Hepatocyte (in vitro differentiated cells): ENCODE data around the gene IGF2BP3. TPM values are rescaled to one million over a fixed set of nuclear protein-coding genes. Genes with fewer than 3 reads are reported as not detected.

Source experiments
- DNase-seq: peaks from one replicate; pipeline ENCODE4 v3.0.0-alpha.2; 2016; ENCODE audit warnings: low spot score
- H2AFZ ChIP-seq: fragments of 200-600 bp; sonication (generic); 2 replicates; pipeline ENCODE4 v1.6.0; 2016; ENCODE audit warnings: antibody characterized with exemption, mild to moderate bottlenecking
- H3K27ac ChIP-seq: fragments of 200-600 bp; sonication (generic); 2 replicates; pipeline ENCODE4 v1.5.1; 2016; ENCODE audit warnings: mild to moderate bottlenecking
- H3K27me3 ChIP-seq: fragments of 200-600 bp; sonication (generic); 2 replicates; pipeline ENCODE4 v1.6.1; 2016
- H3K36me3 ChIP-seq: fragments of 200-600 bp; sonication (generic); replicated peaks from 2 replicates; pipeline ENCODE4 v1.5.1; 2016; ENCODE audit warnings: low read depth; ENCODE audit not compliant: insufficient read depth
- H3K4me1 ChIP-seq: fragments of 200-600 bp; sonication (generic); 2 replicates; pipeline ENCODE4 v1.5.1; 2016; ENCODE audit warnings: mild to moderate bottlenecking, moderate library complexity; ENCODE audit not compliant: insufficient read depth
- H3K4me2 ChIP-seq: fragments of 200-600 bp; sonication (generic); 2 replicates; pipeline ENCODE4 v1.6.0; 2016
- H3K4me3 ChIP-seq: fragments of 200-600 bp; sonication (generic); 2 replicates; pipeline ENCODE4 v1.5.1; 2016; ENCODE audit warnings: mild to moderate bottlenecking
- H3K79me2 ChIP-seq: fragments of 200-600 bp; sonication (generic); 2 replicates; pipeline ENCODE4 v1.6.0; 2017; ENCODE audit warnings: mild to moderate bottlenecking
- H3K9me2 ChIP-seq: fragments of 200-600 bp; sonication (generic); replicated peaks from 2 replicates; pipeline ENCODE4 v1.6.0; 2017; ENCODE audit warnings: mild to moderate bottlenecking; ENCODE audit not compliant: insufficient read depth
- H3K9me3 ChIP-seq: fragments of 200-600 bp; sonication (generic); 2 replicates; pipeline ENCODE4 v1.5.1; 2016; ENCODE audit warnings: low read depth, mild to moderate bottlenecking
- H4K20me1 ChIP-seq: fragments of 200-600 bp; sonication (generic); 2 replicates; pipeline ENCODE4 v1.6.0; 2016; ENCODE audit warnings: mild to moderate bottlenecking; ENCODE audit not compliant: insufficient read depth, poor library complexity, severe bottlenecking
- CTCF ChIP-seq: fragments of 200-600 bp; sonication (generic); IDR thresholded peaks from 2 replicates; pipeline ENCODE4 v1.5.1; 2016; ENCODE audit warnings: antibody characterized with exemption, mild to moderate bottlenecking; ENCODE audit not compliant: poor library complexity
- EZH2 ChIP-seq: fragments of 200-600 bp; sonication (generic); IDR thresholded peaks from 2 replicates; pipeline ENCODE4 v1.6.1; 2016; ENCODE audit warnings: antibody characterized with exemption, mild to moderate bottlenecking, borderline replicate concordance
- EZH2phosphoT487 ChIP-seq: fragments of 200-600 bp; sonication (generic); IDR thresholded peaks from one replicate; pipeline ENCODE4 v1.6.1; 2018; ENCODE audit warnings: antibody characterized with exemption, mild to moderate bottlenecking, low read depth, moderate library complexity; ENCODE audit not compliant: unreplicated experiment, severe bottlenecking
- WGBS: methylation state at CpG from one replicate; pipeline ENCODE4 v1.1.6; 2016; ENCODE audit warnings: low lambda C conversion rate; ENCODE audit errors: missing lambda C conversion rate; 5-methylcytosine and 5-hydroxymethylcytosine counted together
- polyA plus RNA-seq: library from polyadenylated mRNA; unstranded; fragments of >200 nt; fragmentation: Nextera tagmentation; extraction: Ambion mirVana; gene quantifications from 2 replicates; pipeline ENCODE4 v1.2.1, GENCODE V29; 2016
- total RNA-seq: library from RNA; depleted of rRNA; stranded (reverse); fragments of >200 nt; gene quantifications from 2 replicates; pipeline ENCODE4 v1.2.3, GENCODE V29; 2014

The IGF2BP3 gene
- total and polyA plus RNA-seq, 2 experiments from 2014 or later = 28.9 to 73.1 TPM

DNA sequence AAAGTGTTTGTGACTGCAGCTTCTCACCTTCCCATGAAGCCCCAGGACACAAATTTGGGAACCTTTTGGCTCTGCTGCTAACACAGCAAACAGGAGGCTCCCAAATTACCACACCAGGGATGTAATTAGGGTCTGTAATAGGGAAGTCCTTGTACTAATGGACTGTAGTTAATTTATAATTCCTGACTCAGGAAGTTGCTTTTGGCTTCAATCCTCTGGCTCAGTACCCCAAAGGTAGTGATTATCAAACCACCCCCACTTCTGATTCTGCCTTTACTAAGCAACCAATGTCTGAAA lies 174.9 kb downstream of the IGF2BP3 start:
- Histone ChIP-seq H3K9me2 (no peaks in the 10 kb centered on the region), H4K20me1 (no peaks in the 10 kb centered on the region), H3K27ac (no peak overlapping the region), H3K4me1 (peaks cover 10% of the 10 kb centered on the region), H3K4me3 (no peak overlapping the region), H2AFZ (no peak overlapping the region), H3K27me3 (no peaks in the 10 kb centered on the region), H3K4me2 (no peak overlapping the region), H3K36me3 (no peaks in the 10 kb centered on the region), H3K79me2 (peaks cover 10% of the 10 kb centered on the region), H3K9me3 (no peaks in the 10 kb centered on the region)
- DNase-seq = no peak
- TF ChIP-seq CTCF (no peak), EZH2 (no peak), EZH2phosphoT487 (no peak)

- no peaks in the 10 kb centered on the region for H4K20me1 ChIP-seq
- no peaks in the 10 kb centered on the region for H3K36me3 ChIP-seq
- no peak overlapping the region for H3K27ac ChIP-seq
- no peak overlapping the region for H2AFZ ChIP-seq
- no peaks in the 10 kb centered on the region for H3K9me3 ChIP-seq
- 82% methylated on average over 6 of the region's 6 CpGs for WGBS
- no peak overlapping the region for H3K4me2 ChIP-seq
- no peaks in the 10 kb centered on the region for H3K9me2 ChIP-seq
- no peak for DNase-seq
- TF ChIP-seq EZH2 (no peak), EZH2phosphoT487 (no peak), CTCF (no peak)
- H3K79me2 ChIP-seq = peaks cover 4% of the 10 kb centered on the region
- H3K4me1 ChIP-seq = peaks cover 7% of the 10 kb centered on the region
- H3K4me3 ChIP-seq = no peak overlapping the region
- no peaks in the 10 kb centered on the region for H3K27me3 ChIP-seq
Observed at GRCh38 chr7:23294549-23295400, 175.5 kb downstream of the IGF2BP3 start.

- no peaks in the 10 kb centered on the region for H3K9me2 ChIP-seq
- no peaks in the 10 kb centered on the region for H4K20me1 ChIP-seq
- TF ChIP-seq EZH2 (no peak), EZH2phosphoT487 (no peak), CTCF (no peak)
- H3K4me2 ChIP-seq = no peak overlapping the region
- no peak overlapping the region for H2AFZ ChIP-seq
- no peak for DNase-seq
- H3K4me3 ChIP-seq = no peak overlapping the region
- no peaks in the 10 kb centered on the region for H3K9me3 ChIP-seq
- H3K27ac ChIP-seq = no peak overlapping the region
- 91% methylated on average over 12 of the region's 12 CpGs for WGBS
- no peaks in the 10 kb centered on the region for H3K27me3 ChIP-seq
- no peaks in the 10 kb centered on the region for H3K36me3 ChIP-seq
- no peaks in the 10 kb centered on the region for H3K79me2 ChIP-seq
- peaks cover 4% of the 10 kb centered on the region for H3K4me1 ChIP-seq
Observed at GRCh38 chr7:23293500-23294073, 176.7 kb downstream of the IGF2BP3 start.
